ENCODE data around the gene APOC3. TPM values are rescaled to one million over a fixed set of nuclear protein-coding genes. Genes with fewer than 3 reads are reported as not detected.

The APOC3 gene
- 10 to 100 TPM in 1 of 4 donors, 1 to 10 TPM in 1, not detected in 2; 2.6 to 36.5 TPM for total RNA-seq

DNA sequence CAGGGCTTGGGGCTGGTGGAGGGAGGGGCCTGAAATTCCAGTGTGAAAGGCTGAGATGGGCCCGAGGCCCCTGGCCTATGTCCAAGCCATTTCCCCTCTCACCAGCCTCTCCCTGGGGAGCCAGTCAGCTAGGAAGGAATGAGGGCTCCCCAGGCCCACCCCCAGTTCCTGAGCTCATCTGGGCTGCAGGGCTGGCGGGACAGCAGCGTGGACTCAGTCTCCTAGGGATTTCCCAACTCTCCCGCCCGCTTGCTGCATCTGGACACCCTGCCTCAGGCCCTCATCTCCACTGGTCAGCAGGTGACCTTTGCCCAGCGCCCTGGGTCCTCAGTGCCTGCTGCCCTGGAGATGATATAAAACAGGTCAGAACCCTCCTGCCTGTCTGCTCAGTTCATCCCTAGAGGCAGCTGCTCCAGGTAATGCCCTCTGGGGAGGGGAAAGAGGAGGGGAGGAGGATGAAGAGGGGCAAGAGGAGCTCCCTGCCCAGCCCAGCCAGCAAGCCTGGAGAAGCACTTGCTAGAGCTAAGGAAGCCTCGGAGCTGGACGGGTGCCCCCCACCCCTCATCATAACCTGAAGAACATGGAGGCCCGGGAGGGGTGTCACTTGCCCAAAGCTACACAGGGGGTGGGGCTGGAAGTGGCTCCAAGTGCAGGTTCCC lies at the start of gene APOC3:
Gene APOC3 (plus strand): TSS at position 383 of the 659 bp plus-strand sequence. CDS start 676 bp downstream, outside the sequence.
- 73% methylated on average over 9 of the region's 9 CpGs for WGBS
- H3K4me1 ChIP-seq = no peaks in the 10 kb centered on the region
- TF ChIP-seq POLR2A (IDR thresholded peaks at IDR 0.05) = no peak
- TF ChIP-seq EP300 (IDR thresholded peaks at IDR 0.05) = no peak
- TF ChIP-seq POLR2AphosphoS5 (IDR thresholded peaks at IDR 0.05) = no peak
- TF ChIP-seq, protein P1, sequence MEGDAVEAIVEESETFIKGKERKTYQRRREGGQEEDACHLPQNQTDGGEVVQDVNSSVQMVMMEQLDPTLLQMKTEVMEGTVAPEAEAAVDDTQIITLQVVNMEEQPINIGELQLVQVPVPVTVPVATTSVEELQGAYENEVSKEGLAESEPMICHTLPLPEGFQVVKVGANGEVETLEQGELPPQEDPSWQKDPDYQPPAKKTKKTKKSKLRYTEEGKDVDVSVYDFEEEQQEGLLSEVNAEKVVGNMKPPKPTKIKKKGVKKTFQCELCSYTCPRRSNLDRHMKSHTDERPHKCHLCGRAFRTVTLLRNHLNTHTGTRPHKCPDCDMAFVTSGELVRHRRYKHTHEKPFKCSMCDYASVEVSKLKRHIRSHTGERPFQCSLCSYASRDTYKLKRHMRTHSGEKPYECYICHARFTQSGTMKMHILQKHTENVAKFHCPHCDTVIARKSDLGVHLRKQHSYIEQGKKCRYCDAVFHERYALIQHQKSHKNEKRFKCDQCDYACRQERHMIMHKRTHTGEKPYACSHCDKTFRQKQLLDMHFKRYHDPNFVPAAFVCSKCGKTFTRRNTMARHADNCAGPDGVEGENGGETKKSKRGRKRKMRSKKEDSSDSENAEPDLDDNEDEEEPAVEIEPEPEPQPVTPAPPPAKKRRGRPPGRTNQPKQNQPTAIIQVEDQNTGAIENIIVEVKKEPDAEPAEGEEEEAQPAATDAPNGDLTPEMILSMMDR (IDR thresholded peaks at IDR 0.05) = no peak
- no peaks in the 10 kb centered on the region for H3K9me3 ChIP-seq
- no peak within 1 kb of the TSS for H3K27ac ChIP-seq
- no peak within 1 kb of the TSS for H3K4me3 ChIP-seq
- no peak for DNase-seq (ENCODE audit: low spot score in 2 of 2)
- no peaks in the 10 kb centered on the region for H3K27me3 ChIP-seq
- H3K36me3 ChIP-seq = no peaks in the 10 kb centered on the region

DNA sequence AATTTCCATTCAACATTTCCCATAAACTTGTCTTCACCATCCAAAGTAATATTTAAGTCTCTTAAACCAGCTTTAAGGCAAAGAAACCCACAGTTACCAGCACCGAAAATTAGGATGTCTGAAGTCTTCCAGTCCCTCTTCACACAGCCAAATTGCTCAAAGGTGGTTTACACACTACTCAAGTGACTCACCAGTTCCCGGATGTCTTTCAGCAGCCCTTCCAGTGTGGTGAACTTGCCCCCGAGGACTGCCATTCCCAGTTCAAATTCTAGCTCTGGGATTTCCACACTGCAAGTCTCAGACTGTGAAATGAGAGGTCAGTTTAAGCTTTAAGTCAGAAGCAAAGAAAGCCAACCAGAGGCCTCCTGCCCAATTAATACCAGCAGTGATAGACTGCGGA lies 47.0 kb upstream of the APOC3 start:
- Histone ChIP-seq H3K27ac (no peak overlapping the region), H3K27me3 (no peaks in the 10 kb centered on the region), H3K4me1 (peaks cover 12% of the 10 kb centered on the region), H3K4me3 (no peak overlapping the region), H3K9me3 (no peaks in the 10 kb centered on the region), H3K36me3 (peaks cover 79% of the 10 kb centered on the region)
- no peak for DNase-seq (ENCODE audit: low spot score in 2 of 2)
- WGBS = 88% methylated on average over 4 of the region's 4 CpGs
- TF ChIP-seq, protein P1 (IDR thresholded peaks at IDR 0.05) = no peak

DNA sequence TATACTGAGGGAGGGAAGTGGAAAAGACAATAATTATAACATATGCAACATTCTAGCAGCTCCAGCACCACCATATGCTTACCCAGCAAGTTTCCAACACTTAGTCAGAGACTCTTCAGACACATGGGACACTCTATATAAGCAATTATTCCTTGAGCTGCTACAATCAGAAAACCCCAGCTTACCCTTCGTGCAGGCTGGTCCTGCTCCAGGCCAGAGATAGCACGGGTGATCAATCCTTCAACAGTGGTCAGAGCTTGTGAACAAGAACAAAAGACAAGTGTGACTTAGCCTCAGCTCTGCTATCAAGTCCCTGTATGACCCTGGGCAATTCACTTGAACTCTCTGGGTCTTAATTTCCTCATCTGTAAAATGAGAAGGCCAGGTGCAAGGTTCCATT lies 43.4 kb upstream of the APOC3 start:
- 86% methylated on average over 2 of the region's 2 CpGs for WGBS
- no peak overlapping the region for H3K27ac ChIP-seq
- peaks cover 22% of the 10 kb centered on the region for H3K4me1 ChIP-seq
- H3K9me3 ChIP-seq = no peaks in the 10 kb centered on the region
- peaks cover 49% of the 10 kb centered on the region for H3K36me3 ChIP-seq
- peaks cover 2% of the 10 kb centered on the region for H3K27me3 ChIP-seq
- TF ChIP-seq, protein P1 (IDR thresholded peaks at IDR 0.05) = no peak
- TF ChIP-seq POLR2A (IDR thresholded peaks at IDR 0.05) (no peak), POLR2AphosphoS5 (IDR thresholded peaks at IDR 0.05) (no peak)
- DNase-seq (ENCODE audit: low spot score in 2 of 2) = no peak
- no peak overlapping the region for H3K4me3 ChIP-seq

DNA sequence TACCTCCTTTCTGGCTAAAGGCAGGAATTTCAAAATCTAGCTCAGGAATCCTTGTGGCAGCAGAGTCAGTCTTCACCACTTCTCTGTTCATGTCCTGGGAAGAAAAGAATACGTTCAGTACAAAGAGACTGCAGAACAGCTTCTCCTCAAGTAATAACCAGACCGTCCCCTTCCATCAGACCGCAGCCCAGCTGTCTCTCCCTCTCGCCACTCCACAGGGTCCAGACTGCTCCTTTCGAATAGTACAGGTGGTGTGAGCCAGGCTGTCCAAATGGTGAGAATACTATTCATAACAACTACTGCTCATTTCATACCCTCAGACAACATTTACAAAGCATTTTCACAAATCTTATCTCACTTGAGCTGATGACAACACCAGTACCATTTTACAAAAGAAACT lies 42.7 kb upstream of the APOC3 start:
- no peak for DNase-seq (ENCODE audit: low spot score in 2 of 2)
- Histone ChIP-seq H3K27me3 (peaks cover 2% of the 10 kb centered on the region), H3K4me3 (peak overlapping the region; percentile 97), H3K9me3 (no peaks in the 10 kb centered on the region), H3K36me3 (peaks cover 43% of the 10 kb centered on the region), H3K27ac (no peak overlapping the region), H3K4me1 (peaks cover 25% of the 10 kb centered on the region)
- WGBS = 62% methylated on average over 5 of the region's 5 CpGs
- TF ChIP-seq POLR2AphosphoS5 (IDR thresholded peaks at IDR 0.05) (no peak), EP300 (IDR thresholded peaks at IDR 0.05) (no peak), POLR2A (IDR thresholded peaks at IDR 0.05) (no peak)
- TF ChIP-seq, protein P1 (IDR thresholded peaks at IDR 0.05) = no peak

DNA sequence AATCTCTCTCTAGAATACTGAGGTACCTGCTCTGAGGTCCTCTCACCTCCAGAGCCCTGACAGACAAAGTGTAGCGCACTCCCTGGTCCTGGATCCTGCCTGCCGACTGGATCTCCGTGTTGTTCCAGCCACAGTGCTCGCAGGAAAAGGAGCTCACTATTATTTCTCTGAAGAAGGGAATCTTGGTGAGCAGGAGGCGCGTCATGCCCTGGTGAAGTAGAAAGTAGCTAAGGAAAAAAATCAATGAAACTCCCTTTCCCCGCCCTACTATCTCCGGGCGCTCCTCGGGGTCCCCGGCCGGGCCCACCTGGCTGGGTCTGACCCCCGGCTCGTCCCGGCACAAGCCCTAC lies 42.3 kb upstream of the APOC3 start:
- Histone ChIP-seq H3K27me3 (peaks cover 2% of the 10 kb centered on the region), H3K4me1 (peaks cover 25% of the 10 kb centered on the region), H3K4me3 (peak overlapping the region; percentile 97), H3K9me3 (no peaks in the 10 kb centered on the region), H3K27ac (peak overlapping the region; percentile 87), H3K36me3 (peaks cover 39% of the 10 kb centered on the region)
- WGBS = 0% methylated on average over 4 of the region's 15 CpGs
- no peak for DNase-seq (ENCODE audit: low spot score in 2 of 2)
- TF ChIP-seq, protein P1 (IDR thresholded peaks at IDR 0.05) = no peak
- TF ChIP-seq POLR2AphosphoS5 (IDR thresholded peaks at IDR 0.05) (no peak), EP300 (IDR thresholded peaks at IDR 0.05) (no peak), POLR2A (IDR thresholded peaks at IDR 0.05) (no peak)
